Regular cardiac myocyte (primary cell): Measurements from ENCODE around the gene KLHL25. TPM values are rescaled to one million over a fixed set of nuclear protein-coding genes. Genes with fewer than 3 reads are reported as not detected.

ENCODE experiments used
- total RNA-seq: library from RNA; depleted of rRNA; stranded (reverse); fragments of >200 nt; gene quantifications from 2 replicates; pipeline ENCODE4 v1.2.3, GENCODE V29; 2014

KLHL25 gene
- 3.7 and 5.6 TPM in 2 replicates for total RNA-seq

GRCh38 chr15:85794598-85795336 lies at the start of gene KLHL25:
KLHL25 (minus strand) TSS chr15:85794925; CDS start chr15:85769810, 25,115 bp downstream.

